AG08395 (cell line): ENCODE results near the gene PPIL1.

Experiments
- DNase-seq: peaks from one replicate; pipeline ENCODE4 v3.0.0; 2012; ENCODE audit warnings: mixed read lengths, low spot score

The PPIL1 gene

GRCh38 chr6:36888654-36889481 is 14.3 kb upstream of the PPIL1 start:
- no peak for DNase-seq

GRCh38 chr6:36888115-36888643 is 13.6 kb upstream of the PPIL1 start:
- DNase-seq, result no peak

GRCh38 chr6:36886950-36887618 is 12.5 kb upstream of the PPIL1 start:
- no peak for DNase-seq

GRCh38 chr6:36885461-36886401 is 11.1 kb upstream of the PPIL1 start, which contains the start of gene C6orf89:
Gene C6orf89 (plus strand): TSS chr6:36885952. CDS start chr6:36899445, 13,493 bp downstream.
- peak; percentile 95 for DNase-seq

- no peak for DNase-seq
These were observed 10.0 kb upstream of the PPIL1 start for GRCh38 chr6:36884610-36885009.

GRCh38 chr6:36875250-36875633 is 639 bp upstream of the PPIL1 start:
- DNase-seq, result no peak

- no peak for DNase-seq
These were observed 776 bp downstream of the PPIL1 start for GRCh38 chr6:36873612-36874442.

- DNase-seq, result no peak
These were observed 1.5 kb downstream of the PPIL1 start for GRCh38 chr6:36873115-36873514.

GRCh38 chr6:36871686-36872085 is 2.9 kb downstream of the PPIL1 start:
- no peak for DNase-seq

GRCh38 chr6:36867471-36868224 is 7.0 kb downstream of the PPIL1 start:
- no peak for DNase-seq

GRCh38 chr6:36865835-36866234 is 8.8 kb downstream of the PPIL1 start:
- no peak for DNase-seq

GRCh38 chr6:36863670-36864540 is 10.7 kb downstream of the PPIL1 start:
- DNase-seq, result no peak

- DNase-seq, result no peak
These were observed 11.7 kb downstream of the PPIL1 start for GRCh38 chr6:36862848-36863382.

- DNase-seq, result no peak
These were observed 12.3 kb downstream of the PPIL1 start for GRCh38 chr6:36862164-36862847.

GRCh38 chr6:36860126-36860525 is 14.5 kb downstream of the PPIL1 start:
- DNase-seq, result no peak

GRCh38 chr6:36858407-36858981 is 16.1 kb downstream of the PPIL1 start:
- DNase-seq, result peak; percentile 67

GRCh38 chr6:36857325-36857724 is 17.3 kb downstream of the PPIL1 start:
- DNase-seq, result no peak

- no peak for DNase-seq
These were observed 18.3 kb downstream of the PPIL1 start for GRCh38 chr6:36856277-36856676.
